ENCODE measurements around the gene MISP.
"Not testable (repeated sequence)": the region's sequence is repeated elsewhere in the genome, so short reads cannot be mapped to it uniquely, and the experiment has no call there.

Gene MISP

GRCh38 chr19:726993-727956, 23.6 kb upstream of the MISP start:
- no peak for DNase-seq

DNA sequence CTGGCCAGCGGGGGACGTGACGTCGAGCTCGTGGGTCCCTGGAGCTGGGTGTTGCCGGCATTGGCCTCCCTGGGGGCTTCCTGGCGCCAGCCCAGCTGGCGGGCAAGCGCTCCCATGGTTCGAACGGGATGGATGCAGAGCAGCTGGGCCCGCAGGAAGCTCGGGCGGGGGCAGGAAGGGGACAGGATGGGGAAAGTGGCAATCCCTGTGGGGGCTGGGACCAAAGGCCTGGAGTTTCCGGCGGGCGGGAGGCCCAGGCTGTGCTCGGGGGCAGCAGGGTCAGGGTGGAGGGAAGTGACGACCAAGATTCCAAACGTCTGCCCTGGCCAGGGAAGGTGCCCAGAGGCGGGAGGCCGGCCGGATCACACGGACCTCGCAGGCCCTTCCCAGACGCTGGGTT, 22.9 kb upstream of the MISP start:
- DNase-seq = no peak

DNA sequence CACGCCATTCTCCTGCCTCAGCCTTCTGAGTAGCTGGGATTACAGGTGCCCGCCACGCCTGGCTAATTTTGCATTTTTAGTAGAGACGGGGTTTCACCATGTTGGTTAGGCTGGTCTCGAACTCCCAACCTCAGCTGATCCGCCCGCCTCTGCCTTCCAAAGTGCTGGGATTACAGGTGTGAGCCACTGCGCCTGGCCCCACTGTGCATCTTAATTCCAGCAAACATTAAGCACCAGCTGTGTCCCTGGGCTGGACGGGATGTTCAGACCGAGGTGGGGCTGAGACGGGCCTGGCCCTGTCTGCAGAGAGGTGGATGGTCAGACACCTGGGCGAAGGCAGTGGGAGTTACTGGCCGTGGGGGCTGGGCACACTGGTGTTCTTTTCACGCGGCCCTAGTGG, 21.3 kb upstream of the MISP start:
- DNase-seq = not testable (repeated sequence)

GRCh38 chr19:729965-730668, 20.8 kb upstream of the MISP start:
- DNase-seq = no peak

DNA sequence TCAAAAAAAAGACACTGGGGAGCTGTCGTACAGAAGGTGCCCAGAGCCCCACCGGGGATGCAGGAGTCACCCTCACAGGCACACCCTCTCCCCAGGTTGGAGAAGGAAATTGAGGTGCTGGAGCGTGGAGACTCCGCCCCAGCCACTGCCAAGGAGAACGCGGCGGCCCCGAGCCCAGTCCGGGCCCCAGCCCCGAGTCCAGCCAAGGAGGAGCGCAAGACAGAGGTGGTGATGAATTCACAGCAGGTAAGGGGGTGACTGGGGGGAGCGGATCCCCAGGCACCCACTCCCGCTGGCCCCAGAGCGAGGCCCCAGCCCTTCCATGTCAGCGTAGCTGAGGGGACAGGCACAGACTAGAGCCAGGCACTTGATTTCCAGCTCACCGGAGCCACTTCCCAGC, 19.9 kb upstream of the MISP start:
- no peak for DNase-seq

DNA sequence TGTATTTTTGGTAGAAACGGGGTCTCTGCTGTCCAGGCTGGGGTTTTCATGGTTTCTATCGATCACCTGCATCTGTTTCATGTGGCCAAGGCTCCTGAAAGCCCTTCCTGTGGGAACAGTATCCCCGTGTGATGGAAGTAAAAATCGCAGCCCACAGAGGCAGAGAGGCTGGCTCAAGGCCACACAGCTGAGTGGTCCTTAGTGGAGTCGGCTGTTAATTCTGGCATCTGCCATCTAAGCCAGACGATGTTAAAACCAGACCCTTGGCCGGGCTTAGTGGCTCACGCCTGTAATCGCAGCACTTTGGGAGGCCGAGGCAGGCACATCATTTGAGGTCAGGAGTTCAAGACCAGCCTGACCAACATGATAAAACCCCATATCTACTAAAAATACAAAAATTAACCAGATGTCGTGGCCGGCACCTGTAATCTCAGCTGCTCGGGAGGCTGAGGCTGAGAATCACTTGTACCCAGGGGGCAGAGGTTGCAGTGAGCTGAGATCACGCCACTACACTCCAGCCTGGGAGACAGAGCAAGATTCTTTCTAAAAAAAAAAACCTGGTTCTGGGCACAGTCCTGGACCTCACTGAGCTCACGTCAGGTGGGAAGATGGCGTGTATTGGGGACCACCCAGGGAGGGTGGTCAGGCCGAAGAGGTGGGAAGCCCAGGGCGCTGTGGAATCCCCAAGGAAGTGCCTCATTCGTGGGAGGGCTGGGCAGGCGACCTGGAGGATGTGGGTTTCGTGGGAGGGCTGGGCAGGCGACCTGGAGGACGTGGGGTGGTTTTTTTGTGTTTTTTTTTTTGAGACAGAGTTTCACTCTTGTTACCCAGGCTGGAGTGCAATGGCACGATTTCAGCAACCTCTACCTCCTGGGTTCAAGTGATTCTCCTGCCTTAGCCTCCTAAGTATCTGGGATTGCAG, 18.5 kb upstream of the MISP start:
- no peak for DNase-seq

DNA sequence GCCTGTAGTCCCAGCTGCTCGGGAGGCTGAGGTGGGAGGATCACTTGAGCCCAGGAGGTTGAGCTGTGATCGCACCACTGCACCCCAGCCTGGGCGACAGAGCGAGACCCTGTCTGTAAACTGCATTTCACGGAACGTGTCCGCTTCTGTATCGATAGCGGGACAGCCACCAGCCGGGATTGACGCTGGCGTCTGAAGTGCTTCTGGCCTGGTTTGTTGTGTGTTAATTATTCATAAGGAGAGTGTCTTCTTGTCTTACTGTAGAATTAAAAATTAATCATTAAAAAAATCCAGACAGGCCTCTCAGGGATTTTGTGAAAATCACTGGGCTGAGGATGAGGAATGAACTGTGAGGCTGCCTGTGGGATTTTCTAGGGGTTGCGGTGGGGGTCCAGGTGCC, 16.2 kb upstream of the MISP start:
- no peak for DNase-seq

DNA sequence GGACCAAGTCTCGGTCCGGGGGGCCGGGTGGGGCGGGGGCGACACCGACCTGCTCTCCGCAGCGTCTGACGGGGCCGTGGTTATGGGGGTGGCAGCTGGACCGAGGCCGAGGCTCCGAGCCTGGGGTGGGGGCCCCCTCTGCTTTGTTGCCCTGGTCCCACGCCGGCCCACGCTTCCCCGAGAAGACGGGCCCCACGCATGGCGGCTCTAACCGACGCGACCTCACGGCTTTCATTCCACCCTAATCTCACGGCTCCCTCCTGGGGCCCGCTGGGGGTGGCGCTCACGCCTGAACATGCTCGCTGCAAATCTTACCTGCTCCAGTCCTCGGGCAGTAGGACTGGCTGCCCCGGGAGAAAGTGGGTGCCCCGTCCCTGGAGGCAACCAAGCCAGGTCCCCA, 14.8 kb upstream of the MISP start:
- no peak for DNase-seq

GRCh38 chr19:737591-738093, 13.3 kb upstream of the MISP start:
- no peak for DNase-seq

DNA sequence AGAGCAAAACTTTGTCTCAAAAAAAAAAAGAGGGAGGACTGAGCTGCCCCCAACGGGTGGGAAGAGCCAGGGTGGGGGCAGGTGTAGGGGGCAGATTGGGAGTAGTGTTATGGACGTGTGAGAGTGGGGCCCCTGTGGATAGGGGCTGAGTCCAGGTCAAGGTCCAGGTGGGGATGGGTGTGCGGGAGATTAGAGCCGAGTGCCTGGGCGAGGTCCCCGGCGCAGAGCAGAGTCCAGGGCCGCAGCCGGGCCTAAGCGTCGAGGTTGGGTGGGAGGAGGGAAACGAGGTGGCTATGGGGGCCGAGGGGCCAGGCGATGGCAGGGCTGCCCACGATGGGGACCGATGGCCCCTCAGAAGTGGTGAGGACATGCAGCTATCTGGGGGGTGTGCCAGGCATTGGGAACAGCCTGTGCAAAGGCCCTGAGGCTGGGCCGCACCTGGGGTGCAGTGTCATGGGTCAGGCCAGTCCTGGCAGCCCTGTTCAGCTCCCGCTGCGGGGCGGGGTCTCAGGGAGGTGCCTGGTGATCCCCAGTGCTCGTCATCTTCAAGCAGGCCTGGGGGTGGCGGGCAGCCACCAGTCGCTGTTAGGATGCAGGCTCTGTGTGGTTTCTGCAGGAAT, 12.3 kb upstream of the MISP start:
- no peak for DNase-seq

GRCh38 chr19:739998-740715, 10.8 kb upstream of the MISP start:
- peak; percentile 34 for DNase-seq

DNA sequence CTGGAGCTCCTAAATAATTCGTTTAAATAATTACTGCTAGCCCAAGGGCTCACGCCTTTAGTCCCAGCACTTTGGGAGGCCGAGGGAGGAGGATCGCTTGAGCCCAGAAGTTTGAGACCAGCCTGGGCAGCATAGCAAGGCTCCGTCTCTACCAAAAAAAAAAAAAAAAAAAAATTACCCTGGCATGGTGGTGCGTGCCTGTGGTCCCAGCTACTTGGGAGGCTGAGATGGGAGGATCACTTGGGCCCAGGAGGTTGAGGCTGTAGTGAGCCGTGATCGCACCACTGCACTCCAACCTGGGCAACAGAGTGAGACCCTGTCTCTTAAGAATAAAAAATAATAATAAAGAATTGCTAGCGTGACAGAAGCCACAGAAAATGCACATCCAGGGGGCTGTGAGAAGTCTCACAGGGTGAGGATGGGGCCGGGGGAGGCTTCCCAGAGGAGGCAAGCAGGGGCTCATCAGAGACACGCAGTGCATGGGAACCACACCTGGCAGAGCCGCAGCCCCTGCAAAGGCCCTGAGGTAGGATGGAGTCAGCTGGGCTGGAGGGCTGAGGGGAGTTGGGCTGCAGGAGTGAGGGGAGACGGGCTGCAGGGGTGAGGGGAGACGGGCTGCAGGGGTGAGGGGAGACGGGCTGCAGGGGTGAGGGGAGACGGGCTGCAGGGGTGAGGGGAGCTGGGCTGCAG, 10.0 kb upstream of the MISP start:
- DNase-seq = not testable (repeated sequence)

GRCh38 chr19:741506-742131, 9.3 kb upstream of the MISP start:
- DNase-seq = no peak

GRCh38 chr19:742540-743075, 8.3 kb upstream of the MISP start:
- DNase-seq = no peak

DNA sequence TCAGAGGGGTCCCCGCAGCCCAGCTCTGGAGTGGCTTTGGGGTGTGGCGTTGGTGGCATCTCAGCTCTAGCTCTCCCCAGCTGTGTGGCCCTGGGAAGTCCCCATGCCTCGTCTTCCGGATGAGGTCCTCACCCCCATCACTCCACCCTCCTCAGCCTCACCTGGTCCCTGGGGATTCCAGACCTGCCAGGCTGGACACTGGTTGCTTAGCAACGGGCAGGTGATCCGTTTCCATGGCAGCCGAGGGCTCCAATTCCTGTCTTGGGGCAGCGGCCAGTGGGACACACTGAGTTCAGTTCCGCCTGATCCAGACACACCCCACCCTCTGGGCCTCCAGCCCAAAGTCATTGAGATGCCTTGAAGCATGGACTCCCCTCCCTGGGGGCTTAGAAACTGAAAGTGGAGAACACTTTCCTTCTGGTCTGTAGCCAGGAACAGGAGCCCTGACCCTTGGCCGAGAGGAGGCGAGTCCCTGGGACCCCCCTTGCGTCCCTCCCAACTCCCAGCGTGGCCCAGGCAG, 7.7 kb upstream of the MISP start:
- peak; percentile 73 for DNase-seq

- DNase-seq = not testable (repeated sequence)
Observed at GRCh38 chr19:745138-745537, 5.8 kb upstream of the MISP start.

- no peak for DNase-seq
Observed at GRCh38 chr19:746208-746819, 4.6 kb upstream of the MISP start.

DNA sequence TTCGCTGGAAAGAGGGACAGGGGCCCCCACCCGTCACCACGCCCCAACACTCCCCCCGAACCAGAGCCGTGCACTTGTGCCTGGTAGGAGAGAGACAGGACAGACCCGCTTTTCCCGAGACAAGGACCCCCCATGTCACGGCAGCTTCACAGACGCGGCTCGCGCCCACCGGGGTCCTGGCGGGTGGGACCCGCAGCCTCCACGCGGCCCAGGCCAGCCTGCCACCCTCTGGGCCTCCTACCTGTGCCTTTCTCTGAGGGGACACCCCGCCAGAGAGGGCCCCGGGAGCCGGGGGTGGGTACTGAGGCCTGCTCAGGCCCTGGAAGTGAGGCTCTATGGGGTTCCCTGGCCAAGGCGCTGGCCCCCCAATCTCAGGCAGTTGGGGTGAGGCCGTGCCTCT, 4.0 kb upstream of the MISP start:
- no peak for DNase-seq

DNA sequence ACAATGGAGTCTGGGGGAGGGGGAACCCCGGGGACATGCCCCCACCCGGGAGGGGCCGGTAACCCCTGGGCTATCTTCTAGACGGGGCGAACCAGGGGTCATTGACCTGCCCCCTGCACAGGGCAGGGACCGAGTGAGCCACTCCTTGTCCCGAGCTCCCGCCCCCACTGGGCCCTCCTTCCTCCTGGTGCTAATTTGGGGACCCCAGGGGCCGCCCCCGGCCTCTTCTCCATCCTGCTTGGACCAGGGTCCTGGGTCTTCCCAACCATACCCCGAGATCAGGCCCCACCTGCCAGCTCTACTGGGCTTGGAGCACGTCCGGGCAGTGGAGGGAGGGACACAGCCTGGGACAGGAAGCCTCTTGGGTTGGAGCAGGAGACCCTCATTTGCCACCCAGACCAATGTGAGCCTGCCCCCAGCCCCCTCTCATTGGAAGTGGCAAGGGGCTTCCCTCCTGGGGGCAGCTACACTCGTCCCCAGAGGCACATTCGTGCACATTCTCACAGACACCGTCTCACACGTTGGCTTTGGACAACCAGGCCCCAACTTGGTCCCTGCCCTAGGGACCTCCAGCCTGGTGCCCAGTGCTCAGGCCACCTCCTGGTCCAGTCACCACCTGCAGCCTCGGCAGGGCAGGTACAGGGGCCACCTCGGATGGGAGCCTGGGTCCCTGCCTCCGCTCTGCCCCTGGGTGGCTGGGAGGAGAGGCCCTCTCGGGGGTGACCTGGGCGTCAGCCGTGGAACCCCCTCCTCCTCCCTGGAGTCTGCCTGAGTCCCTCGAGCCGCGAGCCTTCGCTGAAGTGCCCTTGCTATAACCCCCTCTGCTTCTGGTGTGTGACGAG, 3.3 kb upstream of the MISP start:
- no peak for DNase-seq

Data from NCI-H2029 (cell line).